PC-9 (cell line): ENCODE results near the gene COL24A1. TPM values are rescaled to one million over a fixed set of nuclear protein-coding genes. Genes with fewer than 3 reads are reported as not detected.
A peak's percentile ranks its signal among the peaks of the same experiment; 100 is the strongest.

Experiments used
- BruUV-seq: library from RNA; stranded (reverse); fragments of 400-500 nt; replicated peaks from 2 replicates; lab custom pipeline; 2021; lab: Mats Ljungman, UMichigan
- CTCF ChIA-PET: fragments of 300-600 bp; sonication (Branson Sonifier 250); formaldehyde crosslinking; loops from one replicate; lab custom pipeline; 2022; ENCODE audit warnings: antibody characterized with exemption; lab: Charles Lee
- POLR2A ChIA-PET: fragments of 300-600 bp; sonication (Branson Sonifier 250); formaldehyde crosslinking; loops from one replicate; lab custom pipeline; 2022; ENCODE audit warnings: antibody characterized with exemption; ENCODE audit not compliant: unreplicated experiment; lab: Charles Lee
- DNase-seq, 2 experiments: peaks; one replicate each; pipeline versions ENCODE4 v3.0.0 to v3.0.0-alpha.2; 2015 to 2022; ENCODE audit warnings: mixed read lengths in 1 of 2
- H2AFZ ChIP-seq: fragments of 200-600 bp; sonication (generic); 2 replicates; pipeline ENCODE4 v1.8.1; 2017; ENCODE audit warnings: antibody characterized with exemption
- H3F3A ChIP-seq: fragments of 200-600 bp; sonication (generic); 2 replicates; pipeline ENCODE4 v1.8.1; 2017; ENCODE audit warnings: antibody characterized with exemption, mild to moderate bottlenecking, low read depth; ENCODE audit not compliant: insufficient read depth
- H3K27ac ChIP-seq: fragments of 200-600 bp; sonication (generic); 2 replicates; pipeline ENCODE4 v1.6.1; 2016; ENCODE audit warnings: mixed run types
- H3K27me3 ChIP-seq: fragments of 200-600 bp; sonication (generic); 2 replicates; pipeline ENCODE4 v1.6.1; 2016; ENCODE audit warnings: low read depth, mixed run types; ENCODE audit not compliant: insufficient read depth
- H3K36me3 ChIP-seq: fragments of 200-600 bp; sonication (generic); 2 replicates; pipeline ENCODE4 v1.6.1; 2016; ENCODE audit warnings: low read depth, mixed run types
- H3K4me1 ChIP-seq: fragments of 200-600 bp; sonication (generic); replicated peaks from 2 replicates; pipeline ENCODE4 v1.6.1; 2016; ENCODE audit warnings: mixed run types; ENCODE audit not compliant: insufficient read depth
- H3K4me2 ChIP-seq: fragments of 200-600 bp; sonication (generic); 2 replicates; pipeline ENCODE4 v1.6.1; 2017; ENCODE audit warnings: mixed run types
- H3K4me3 ChIP-seq: fragments of 200-600 bp; sonication (generic); 2 replicates; pipeline ENCODE4 v1.6.1; 2016; ENCODE audit warnings: mixed run types
- H3K79me2 ChIP-seq: fragments of 200-600 bp; sonication (generic); 2 replicates; pipeline ENCODE4 v1.6.1; 2017; ENCODE audit warnings: low read depth, mixed run types
- H3K9me2 ChIP-seq: fragments of 200-600 bp; sonication (generic); 2 replicates; pipeline ENCODE4 v1.8.1; 2017; ENCODE audit warnings: mild to moderate bottlenecking; ENCODE audit not compliant: insufficient read depth
- H3K9me3 ChIP-seq: fragments of 200-600 bp; sonication (generic); 2 replicates; pipeline ENCODE4 v1.8.1; 2016; ENCODE audit warnings: low read depth; ENCODE audit not compliant: insufficient read depth
- H4K20me1 ChIP-seq: fragments of 200-600 bp; sonication (generic); 2 replicates; pipeline ENCODE4 v1.8.1; 2017; ENCODE audit not compliant: insufficient read depth
- EZH2 ChIP-seq: fragments of 200-600 bp; sonication (generic); IDR thresholded peaks from 2 replicates; pipeline ENCODE4 v1.8.0; 2017; ENCODE audit warnings: antibody characterized with exemption, low read depth
- intact Hi-C: fragments of 100-400 bp; cut with micrococcal nuclease; formaldehyde crosslinking; loops from one replicate; pipeline ENCODE4 v1.10.0; 2022; ENCODE audit not compliant: unreplicated experiment
- total RNA-seq: library from RNA; stranded (reverse); gene quantifications from 2 replicates; pipeline ENCODE4 v1.2.3, GENCODE V29; 2021
- TF ChIP-seq, protein P1 (sequence below): fragments of 200-600 bp; sonication (generic); conservative IDR thresholded peaks from 2 replicates; pipeline ENCODE4 v1.6.1; 2017; ENCODE audit warnings: mixed run types, antibody characterized with exemption, mild to moderate bottlenecking, moderate library complexity

COL24A1 gene
- total RNA-seq, 1 experiment from 2014 or later = 0.15 TPM

DNA sequence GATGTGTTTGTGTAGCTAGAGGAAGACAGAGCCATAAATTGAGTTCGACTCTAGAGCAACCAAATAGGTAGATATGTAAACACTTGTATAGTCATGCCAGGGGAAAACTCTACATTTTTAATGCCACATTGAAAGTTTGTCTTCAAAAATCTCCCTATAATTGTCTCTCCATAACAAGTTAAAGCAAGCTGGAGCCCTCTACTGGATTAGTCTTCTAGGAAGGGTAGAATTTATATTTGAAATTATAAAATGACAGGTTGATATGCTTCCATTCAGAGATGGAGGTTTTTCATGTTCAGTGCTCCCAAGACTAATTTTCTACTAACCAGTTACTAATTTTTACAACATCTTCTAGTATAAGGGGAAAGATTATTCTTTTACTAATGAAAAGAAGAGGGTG, 13.1 kb upstream of the COL24A1 start:
- TF ChIP-seq, protein P1, sequence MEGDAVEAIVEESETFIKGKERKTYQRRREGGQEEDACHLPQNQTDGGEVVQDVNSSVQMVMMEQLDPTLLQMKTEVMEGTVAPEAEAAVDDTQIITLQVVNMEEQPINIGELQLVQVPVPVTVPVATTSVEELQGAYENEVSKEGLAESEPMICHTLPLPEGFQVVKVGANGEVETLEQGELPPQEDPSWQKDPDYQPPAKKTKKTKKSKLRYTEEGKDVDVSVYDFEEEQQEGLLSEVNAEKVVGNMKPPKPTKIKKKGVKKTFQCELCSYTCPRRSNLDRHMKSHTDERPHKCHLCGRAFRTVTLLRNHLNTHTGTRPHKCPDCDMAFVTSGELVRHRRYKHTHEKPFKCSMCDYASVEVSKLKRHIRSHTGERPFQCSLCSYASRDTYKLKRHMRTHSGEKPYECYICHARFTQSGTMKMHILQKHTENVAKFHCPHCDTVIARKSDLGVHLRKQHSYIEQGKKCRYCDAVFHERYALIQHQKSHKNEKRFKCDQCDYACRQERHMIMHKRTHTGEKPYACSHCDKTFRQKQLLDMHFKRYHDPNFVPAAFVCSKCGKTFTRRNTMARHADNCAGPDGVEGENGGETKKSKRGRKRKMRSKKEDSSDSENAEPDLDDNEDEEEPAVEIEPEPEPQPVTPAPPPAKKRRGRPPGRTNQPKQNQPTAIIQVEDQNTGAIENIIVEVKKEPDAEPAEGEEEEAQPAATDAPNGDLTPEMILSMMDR = peak; percentile 30; the same call in 1 of the 2 replicates
- no peak for TF ChIP-seq EZH2
- intact Hi-C loops = no loop called here
- Histone ChIP-seq H3K79me2 (no peaks in the 10 kb centered on the region), H3K27ac (no peak overlapping the region), H3F3A (no peaks in the 10 kb centered on the region), H4K20me1 (no peaks in the 10 kb centered on the region), H3K4me3 (no peak overlapping the region), H3K9me3 (no peaks in the 10 kb centered on the region; the same call in 1 of the 2 replicates), H3K4me2 (no peak overlapping the region), H3K9me2 (no peaks in the 10 kb centered on the region; the same call in 1 of the 2 replicates), H3K27me3 (no peaks in the 10 kb centered on the region), H3K4me1 (no peaks in the 10 kb centered on the region), H2AFZ (no peak overlapping the region), H3K36me3 (no peaks in the 10 kb centered on the region)
- ChIA-PET POLR2A (no interaction called here), CTCF (no interaction called here)
- BruUV-seq = no TSS peak
- DNase-seq = no peak

DNA sequence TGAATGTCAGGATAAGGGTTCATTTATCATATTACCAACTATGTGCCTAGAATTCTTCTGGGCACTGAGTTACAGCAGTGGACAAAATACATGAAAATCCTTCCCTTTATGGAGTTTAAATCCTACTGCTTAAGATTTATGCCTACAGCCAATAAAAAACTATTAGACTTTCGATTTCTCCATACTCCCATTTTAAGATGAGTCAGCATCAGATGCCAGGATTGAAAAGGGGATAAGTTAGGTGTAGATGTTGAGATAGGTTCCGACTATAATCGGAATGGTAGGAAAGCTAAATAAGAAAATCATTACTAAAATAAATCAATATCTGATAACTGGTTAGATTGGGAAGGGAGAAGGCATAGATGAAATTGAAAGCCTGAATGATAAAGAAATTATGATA, 3.2 kb upstream of the COL24A1 start:
- H3K36me3 ChIP-seq = no peaks in the 10 kb centered on the region
- intact Hi-C loops = no loop called here
- H3F3A ChIP-seq = no peaks in the 10 kb centered on the region
- no peaks in the 10 kb centered on the region for H4K20me1 ChIP-seq
- no peak overlapping the region for H3K27ac ChIP-seq
- H3K9me2 ChIP-seq = no peaks in the 10 kb centered on the region
- peaks cover 5% of the 10 kb centered on the region; the same call in 1 of the 2 replicates for H3K27me3 ChIP-seq
- ChIA-PET POLR2A (no interaction called here), CTCF (interaction anchor here (0.5 kb wide), 1 partner anchor 655 kb away, joined by 6 read pairs; no protein-coding TSS in a partner anchor)
- DNase-seq = no peak
- no peaks in the 10 kb centered on the region for H3K4me1 ChIP-seq
- BruUV-seq = no TSS peak
- H3K4me2 ChIP-seq = no peak overlapping the region
- no peaks in the 10 kb centered on the region for H3K79me2 ChIP-seq
- no peaks in the 10 kb centered on the region for H3K9me3 ChIP-seq
- H3K4me3 ChIP-seq = no peak overlapping the region
- no peak overlapping the region for H2AFZ ChIP-seq
- TF ChIP-seq, protein P1 = no peak
- TF ChIP-seq EZH2 = no peak

DNA sequence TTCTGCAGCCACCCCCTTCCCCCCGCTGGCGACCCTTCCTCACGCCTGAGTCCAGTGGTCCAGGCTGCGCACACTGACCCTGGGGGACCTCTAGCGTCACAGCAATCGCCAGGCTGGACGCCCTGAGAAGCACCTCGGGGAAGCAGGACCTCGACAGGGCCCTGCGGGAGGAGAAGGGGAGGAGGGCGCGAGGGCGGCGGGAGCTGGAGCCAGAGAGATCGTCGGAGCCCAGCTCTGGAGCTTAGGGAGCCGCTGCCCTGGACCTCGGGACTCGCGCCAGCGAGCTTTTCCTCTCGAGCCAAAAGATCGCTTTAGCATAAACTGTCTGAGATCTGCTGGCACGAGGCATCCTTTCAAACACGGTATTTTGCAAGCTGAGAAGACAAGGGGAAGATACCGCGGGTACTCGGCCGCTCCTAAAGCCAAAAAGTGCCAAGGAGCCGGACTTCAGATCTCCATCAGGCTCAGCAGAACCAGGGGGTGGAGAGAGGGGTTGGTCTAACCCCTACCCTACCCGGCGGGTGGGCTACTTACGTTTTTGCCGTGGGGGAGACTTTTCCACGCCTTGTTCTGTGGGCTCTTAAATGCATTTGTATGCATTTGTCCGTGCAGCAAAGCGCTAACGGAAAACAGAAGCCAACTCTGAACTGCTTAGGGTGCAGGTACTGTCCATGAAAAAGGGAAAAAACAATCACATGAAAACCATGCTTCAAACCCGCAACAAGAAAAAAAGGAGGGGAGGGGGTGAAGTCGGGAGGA, 586 bp downstream of the COL24A1 start:
- Histone ChIP-seq H3K27me3 (peaks cover 5% of the 10 kb centered on the region; the same call in 1 of the 2 replicates), H2AFZ (peak overlapping the region; percentile 63; the same call in 1 of the 2 replicates), H3K36me3 (no peaks in the 10 kb centered on the region), H3K9me2 (no peaks in the 10 kb centered on the region), H3K27ac (no peak overlapping the region), H3K4me1 (no peaks in the 10 kb centered on the region), H3K9me3 (no peaks in the 10 kb centered on the region), H3K4me3 (no peak overlapping the region), H3K4me2 (peak overlapping the region; percentile 49), H4K20me1 (no peaks in the 10 kb centered on the region), H3K79me2 (no peaks in the 10 kb centered on the region), H3F3A (no peaks in the 10 kb centered on the region)
- ChIA-PET POLR2A (no interaction called here), CTCF (no interaction called here)
- no TSS peak for BruUV-seq
- intact Hi-C loops = no loop called here
- TF ChIP-seq, protein P1 = no peak
- no peak for TF ChIP-seq EZH2
- peak in 1 of 2 experiments; percentile 10 for DNase-seq
